GM18867 (cell line): ENCODE measurements around the gene ADCK2.
"Not testable (repeated sequence)": the region's sequence is repeated elsewhere in the genome, so short reads cannot be mapped to it uniquely, and the experiment has no call there.

Source experiments
- ATAC-seq: cut with Tn5 transposase; IDR thresholded peaks from one replicate; pipeline ENCODE4 v1.9.1; 2021; ENCODE audit warnings: mild to moderate bottlenecking, moderate library complexity; ENCODE audit not compliant: unreplicated experiment

The ADCK2 gene

DNA sequence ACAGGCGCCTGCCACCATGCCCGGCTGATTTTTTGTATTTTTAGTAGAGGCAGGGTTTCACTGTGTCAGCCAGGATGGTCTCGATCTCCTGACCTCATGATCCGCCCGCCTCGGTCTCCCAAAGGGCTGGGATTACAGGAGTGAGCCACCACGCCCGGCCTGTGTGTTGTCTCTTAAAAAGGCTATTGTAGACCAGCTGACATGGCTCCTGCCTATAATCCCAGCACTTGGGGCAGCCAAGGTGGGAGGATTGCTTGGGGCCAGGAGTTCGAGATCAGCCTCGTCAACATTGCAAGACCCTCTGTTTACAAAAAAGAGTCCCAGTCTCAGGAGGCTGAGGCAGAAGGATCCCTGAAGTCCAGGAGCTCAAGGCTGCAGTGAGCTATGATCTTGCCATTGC is 21.1 kb downstream of the ADCK2 start:
- not testable (repeated sequence) for ATAC-seq

DNA sequence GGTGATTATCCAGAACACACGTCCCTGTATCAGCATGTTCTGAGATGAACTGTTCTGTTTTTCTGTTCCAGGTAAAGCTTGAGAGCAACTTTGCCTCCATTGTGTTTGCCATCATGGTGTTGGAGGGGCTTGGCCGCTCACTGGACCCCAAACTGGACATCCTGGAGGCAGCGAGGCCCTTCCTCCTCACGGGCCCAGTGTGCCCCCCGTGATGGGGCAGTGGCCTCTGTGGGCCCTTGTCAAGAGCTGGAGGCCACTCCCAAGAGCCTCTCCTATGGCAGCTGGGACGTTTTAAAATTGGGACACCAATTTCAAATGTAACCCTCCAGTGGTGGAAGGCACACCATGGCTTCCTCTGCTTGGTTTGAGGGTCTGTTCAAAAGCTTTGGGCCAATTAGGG is 21.8 kb downstream of the ADCK2 start:
- ATAC-seq = no peak

DNA sequence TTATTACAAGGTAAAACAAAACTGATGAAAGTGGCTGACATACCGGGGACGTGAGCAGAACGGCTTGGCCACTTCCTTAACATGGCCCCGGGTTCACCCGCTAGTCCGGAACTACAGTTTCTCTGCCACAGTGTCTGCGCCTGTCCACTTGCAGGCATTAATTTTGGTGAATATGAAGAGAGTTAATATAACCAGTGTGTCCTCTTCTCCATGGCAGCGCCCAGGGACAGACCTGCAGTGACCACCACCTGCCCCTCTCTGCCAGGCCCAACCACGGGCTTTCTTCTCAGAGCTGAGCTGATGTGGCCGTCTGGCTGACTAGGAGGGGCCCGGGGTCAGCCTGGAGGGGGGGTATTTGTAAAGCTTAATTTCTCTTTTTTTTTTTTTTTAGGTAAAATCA is 22.6 kb downstream of the ADCK2 start:
- no peak for ATAC-seq

- peak; percentile 1 for ATAC-seq
Measured at GRCh38 chr7:140696024-140696679, 23.4 kb downstream of the ADCK2 start.

DNA sequence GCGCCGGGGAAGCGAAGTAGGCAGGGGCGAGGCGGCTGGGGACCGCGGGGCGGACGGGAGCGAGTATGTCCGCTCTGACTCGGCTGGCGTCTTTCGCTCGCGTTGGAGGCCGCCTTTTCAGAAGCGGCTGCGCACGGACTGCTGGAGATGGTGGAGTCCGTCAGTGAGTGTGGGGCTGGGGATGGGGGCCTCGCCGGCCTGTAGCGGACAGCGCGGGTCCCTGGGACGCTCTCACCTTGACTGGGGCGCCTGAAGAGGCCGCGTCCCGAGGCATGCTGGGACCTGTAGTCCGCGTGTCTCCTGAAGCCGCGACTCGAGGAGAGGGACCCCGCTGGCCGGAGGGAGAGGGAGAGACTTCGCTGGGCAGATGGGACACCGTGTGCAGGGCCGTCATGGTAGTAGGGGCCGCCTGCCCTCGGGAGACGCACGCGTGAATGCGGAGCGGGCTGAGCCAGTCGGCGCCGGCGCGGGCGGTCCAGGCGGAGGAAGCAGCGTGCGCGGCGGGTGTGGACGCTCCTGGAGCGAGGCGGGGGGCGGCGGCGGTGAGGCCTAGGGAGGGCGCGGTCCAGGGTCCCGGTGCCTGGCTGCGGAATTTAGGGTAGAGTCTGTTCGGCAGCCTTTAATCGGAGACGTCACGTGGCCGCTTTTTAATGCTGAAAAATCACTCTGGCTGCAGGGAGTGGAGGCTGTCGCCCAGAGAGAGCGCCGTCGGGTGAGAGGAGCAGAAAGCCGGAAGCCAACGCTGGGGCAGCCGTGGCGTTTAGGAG is 24.1 kb downstream of the ADCK2 start, which contains the start of gene NDUFB2:
TSS of gene NDUFB2 (plus strand) at position 29 of the 767 bp plus-strand sequence. CDS start at position 66, 37 bp downstream.
- ATAC-seq = peak; percentile 89

DNA sequence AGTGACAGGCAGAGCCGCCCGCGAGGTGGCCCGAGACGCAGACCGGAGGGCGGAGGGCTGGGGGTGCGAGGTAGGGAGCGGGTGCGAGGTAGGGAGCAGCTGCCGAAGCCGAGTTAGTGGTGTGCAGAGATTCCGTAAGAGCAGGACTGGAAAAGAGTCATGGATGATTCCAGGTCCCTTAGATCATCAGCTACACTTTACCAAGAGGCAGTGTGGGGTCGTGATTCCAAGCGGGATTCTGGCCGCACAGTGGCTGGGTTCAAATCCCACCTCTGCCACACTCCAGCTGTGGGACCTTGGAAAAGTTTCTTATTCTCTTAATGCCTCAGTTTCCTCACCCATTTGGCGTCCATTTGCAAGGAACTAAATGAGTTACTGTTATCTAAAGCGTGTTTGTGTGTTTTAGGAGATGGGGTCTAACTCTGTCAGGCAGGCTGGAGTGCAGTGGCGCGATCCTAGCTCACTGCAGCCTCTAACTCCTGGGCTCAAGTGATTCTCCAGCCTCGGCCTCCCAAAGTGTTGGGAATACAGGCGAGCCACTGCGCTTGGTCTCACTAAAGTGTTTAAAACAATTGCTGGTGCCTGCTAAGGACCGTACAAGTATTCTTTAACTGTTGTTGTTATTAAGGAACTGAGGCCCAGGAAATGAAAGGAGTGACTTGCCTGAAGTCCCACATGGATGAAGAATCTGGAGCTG is 24.9 kb downstream of the ADCK2 start:
- no peak for ATAC-seq

DNA sequence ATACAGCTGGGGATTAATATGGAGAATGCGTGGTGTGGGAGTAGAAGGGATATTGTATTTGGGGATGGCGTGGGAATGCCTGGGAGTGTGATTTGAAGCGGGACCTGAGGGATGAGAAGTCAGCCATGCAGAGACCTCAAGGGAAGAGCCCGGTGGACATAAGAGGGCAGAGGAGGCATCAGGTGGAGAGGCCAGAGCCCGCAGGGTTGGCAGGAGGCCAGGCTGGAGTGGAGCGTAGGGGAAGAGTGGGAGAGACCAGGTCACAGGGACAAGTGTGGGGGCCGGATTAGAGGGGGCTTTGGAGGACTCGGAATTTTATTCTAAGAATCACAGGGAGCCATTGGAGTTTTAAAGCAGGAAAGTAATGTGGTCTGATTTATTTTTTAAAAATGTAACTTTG is 25.7 kb downstream of the ADCK2 start:
- no peak for ATAC-seq

- no peak for ATAC-seq
Measured at GRCh38 chr7:140702774-140703173, 30.0 kb downstream of the ADCK2 start.

- ATAC-seq = no peak
Measured at GRCh38 chr7:140704205-140704604, 31.5 kb downstream of the ADCK2 start.

DNA sequence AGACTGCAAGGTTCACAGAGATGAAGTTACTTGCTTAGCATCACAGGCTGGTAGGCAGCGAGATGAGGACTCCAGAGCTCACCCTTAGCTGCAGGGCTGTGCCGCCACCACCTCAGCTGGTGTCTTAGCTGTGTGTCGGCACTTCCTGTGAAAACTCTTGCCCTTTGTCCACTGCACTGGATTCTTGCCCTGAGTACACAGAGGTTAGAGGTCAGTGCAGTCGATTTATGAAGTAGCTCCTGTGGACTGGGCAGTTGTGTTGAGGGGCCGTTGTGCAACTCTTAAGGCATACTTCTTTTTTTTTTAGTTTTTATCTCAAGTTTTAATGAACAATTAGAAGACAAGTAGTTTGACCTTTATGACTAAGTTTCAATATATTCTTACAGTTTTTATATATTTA is 34.4 kb downstream of the ADCK2 start:
- ATAC-seq = no peak

GRCh38 chr7:140708764-140709163 is 36.0 kb downstream of the ADCK2 start:
- ATAC-seq = not testable (repeated sequence)

DNA sequence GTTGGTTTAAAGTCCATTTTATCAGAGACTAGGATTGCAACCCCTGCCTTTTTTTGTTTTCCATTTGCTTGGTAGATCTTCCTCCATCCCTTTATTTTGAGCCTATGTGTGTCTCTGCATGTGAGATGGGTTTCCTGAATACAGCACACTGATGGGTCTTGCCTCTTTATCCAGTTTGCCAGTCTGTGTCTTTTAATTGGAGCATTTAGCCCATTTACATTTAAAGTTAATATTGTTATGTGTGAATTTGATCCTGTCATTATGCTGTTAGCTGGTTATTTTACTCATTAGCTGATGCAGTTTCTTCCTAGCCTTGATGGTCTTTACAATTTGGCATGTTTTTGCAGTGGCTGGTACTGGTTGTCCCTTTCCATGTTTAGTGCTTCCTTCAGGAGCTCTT is 39.6 kb downstream of the ADCK2 start:
- ATAC-seq = not testable (repeated sequence)

DNA sequence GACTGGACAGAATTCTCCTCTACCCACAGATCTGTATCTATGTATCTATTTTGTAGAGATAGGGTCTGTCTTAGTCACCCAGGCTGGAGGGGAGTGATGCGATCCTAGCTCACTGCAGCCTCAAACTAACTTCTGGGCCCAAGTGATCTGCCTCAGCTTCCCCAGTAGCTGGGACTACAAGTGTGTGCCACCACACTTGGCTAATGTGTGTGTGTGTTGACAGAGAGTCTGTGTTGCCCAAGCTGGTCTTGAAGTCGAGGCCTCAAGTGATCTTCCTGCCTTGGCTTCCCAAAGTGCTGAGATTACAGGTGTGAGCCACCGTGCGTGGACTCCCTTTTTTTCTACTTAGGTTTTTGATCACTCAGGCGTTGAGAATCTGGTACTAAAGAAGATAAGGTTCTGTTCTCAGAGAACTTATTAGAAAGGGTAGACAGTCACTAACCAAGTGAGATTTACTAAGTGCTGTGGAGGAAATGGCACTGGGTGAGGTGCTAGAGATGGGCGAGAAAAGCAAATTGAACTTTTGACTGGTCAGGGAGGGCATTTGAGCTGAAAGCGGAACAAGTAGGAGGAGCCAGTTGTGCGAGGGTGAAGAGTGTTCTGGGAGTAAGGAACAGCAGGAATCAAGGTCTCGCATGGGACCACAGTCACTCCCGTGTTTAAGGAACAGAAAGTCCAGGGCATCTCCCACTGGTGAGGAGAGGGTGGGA is 41.7 kb downstream of the ADCK2 start:
- ATAC-seq = no peak

GRCh38 chr7:140719721-140720120 is 47.0 kb downstream of the ADCK2 start:
- ATAC-seq = no peak

DNA sequence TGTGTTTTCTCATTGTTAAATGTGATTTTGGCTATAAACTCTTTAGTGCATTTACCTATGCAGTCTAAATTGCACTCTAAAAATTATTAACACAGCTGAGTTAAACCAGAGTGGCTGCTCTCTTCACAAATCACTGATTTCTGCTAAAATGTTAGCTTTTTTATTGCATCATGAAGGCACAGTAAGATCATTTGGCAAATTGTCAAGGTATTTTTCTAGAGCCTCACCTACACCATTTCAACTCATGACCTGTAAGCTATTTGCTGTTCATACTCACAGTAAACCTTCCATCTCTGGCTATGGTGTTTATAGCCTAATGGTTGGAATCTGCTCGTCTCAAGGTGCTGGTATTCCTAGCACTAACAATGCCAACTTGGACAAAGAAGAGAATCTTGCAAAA is 49.5 kb downstream of the ADCK2 start:
- ATAC-seq = no peak

DNA sequence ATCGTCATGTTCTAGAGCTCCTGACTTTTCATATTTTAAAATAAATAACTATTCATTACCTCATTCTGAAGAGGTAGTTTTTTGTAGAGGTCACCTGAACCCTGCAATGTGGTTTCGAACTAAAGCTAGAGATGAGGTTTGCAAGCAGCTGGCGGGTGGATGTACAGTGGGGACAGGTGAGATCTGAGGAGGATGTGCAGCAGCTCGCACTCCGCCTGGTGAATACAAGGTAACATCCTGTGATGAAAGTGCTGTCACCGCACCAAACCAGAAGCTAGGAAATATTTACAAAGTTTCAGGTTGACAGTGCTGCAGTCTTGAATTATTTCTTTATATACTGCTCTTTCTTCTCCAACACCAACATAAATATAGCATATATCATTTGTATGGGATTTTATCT is 50.3 kb downstream of the ADCK2 start:
- no peak for ATAC-seq

DNA sequence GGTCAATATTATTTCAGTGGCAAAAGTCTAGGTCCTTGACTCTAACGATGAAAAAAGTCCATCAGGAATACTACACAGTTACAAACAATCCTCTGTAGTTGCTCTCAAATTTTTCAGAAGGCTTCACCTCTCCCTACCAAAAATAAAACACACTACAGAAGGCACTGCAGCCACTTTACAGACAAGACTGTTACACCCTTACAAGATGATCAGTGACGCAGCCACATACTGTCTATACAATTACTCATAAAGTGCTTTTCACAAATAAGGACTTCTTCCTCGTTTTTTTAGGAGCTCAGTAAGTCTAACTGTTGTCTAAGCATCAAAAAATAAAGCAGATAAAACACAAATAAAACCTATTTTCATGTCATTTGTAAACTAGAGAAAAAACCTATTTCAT is 50.8 kb downstream of the ADCK2 start:
- ATAC-seq = no peak

DNA sequence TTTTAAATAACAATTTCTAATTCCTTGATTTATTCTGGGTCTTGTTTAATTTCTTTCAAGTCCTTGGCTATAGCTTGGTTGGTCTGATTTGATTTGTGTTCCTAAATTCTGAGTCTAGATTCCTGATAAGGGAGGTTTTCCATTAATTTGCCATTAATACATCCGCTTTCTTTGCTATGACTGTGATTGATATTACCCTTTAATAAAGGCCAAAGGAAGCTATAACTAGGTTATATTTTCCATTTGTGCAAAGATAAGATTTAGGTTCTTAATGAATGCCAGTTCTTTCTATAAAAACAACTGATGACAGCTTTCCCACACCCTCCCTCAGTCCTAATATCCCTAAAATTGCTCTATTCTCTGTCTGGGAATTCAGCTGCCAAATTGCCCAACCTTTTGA is 52.0 kb downstream of the ADCK2 start:
- ATAC-seq = no peak

- ATAC-seq = no peak
Measured at GRCh38 chr7:140726281-140726680, 53.5 kb downstream of the ADCK2 start.

GRCh38 chr7:140732416-140732815 is 59.7 kb downstream of the ADCK2 start:
- ATAC-seq = no peak

DNA sequence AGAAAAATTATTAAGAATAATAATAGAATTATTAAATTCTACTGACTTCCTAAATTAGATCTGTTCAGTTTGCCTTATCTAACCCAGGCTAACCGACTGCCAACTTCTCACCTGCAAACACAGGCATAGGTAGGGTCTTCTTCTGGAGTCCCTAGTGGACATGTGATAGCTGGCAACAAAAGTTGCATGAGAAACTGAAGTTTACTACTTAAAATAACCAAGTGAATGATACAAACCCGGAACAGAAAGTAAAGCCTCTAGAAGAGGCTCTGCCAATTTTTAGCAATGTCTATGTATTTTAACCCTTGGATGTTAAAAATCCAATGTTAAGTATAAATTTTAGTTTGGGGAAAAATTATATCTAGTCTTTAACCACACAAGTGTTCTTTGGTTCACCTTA is 61.4 kb downstream of the ADCK2 start:
- no peak for ATAC-seq
